K562 (cell line): ENCODE data around the gene NALCN. TPM values are rescaled to one million over a fixed set of nuclear protein-coding genes. Genes with fewer than 3 reads are reported as not detected.

ENCODE experiments used
- ATAC-seq: fragments of 200-7000 bp; cut with Tn5 transposase; 3 replicates; pipeline ENCODE4 v1.9.1; 2020; ENCODE audit warnings: moderate library complexity
- BruUV-seq: library from RNA; stranded (reverse); fragments of 400-500 nt; replicated peaks from 2 replicates; lab custom pipeline; 2021; lab: Mats Ljungman, UMichigan
- CTCF ChIA-PET: fragments of 300-600 bp; formaldehyde crosslinking; extraction: SDS; loops from one replicate; lab custom pipeline; 2021; ENCODE audit warnings: low intra/inter-chr PET ratio; lab: Yijun Ruan, JAX
- POLR2A ChIA-PET: fragments of 300-600, 350-650 bp; sonication (Branson Sonifier 250); formaldehyde crosslinking; extraction: SDS; loops from one replicate; lab custom pipeline; 2021; ENCODE audit warnings: antibody characterized with exemption, inconsistent platforms; lab: Yijun Ruan, JAX
- DNase-seq, 4 experiments: peaks; one replicate each; pipeline versions ENCODE4 v3.0.0 to v3.0.0-alpha.2; 2011 to 2018; ENCODE audit warnings: low spot score in 3 of 4, mixed read lengths in 3 of 4; ENCODE audit errors: extremely low read depth in 1 of 4
- FAIRE-seq: peaks from 2 replicates; lab custom pipeline; 2011; peaks lifted over from hg19 to GRCh38; lab: Jason Lieb, UNC
- H2AFZ ChIP-seq: 2 replicates; pipeline ENCODE4 v1.6.0; 2011; ENCODE audit warnings: low read depth, low read length, control low read depth, inconsistent platforms
- H3K27ac ChIP-seq: fragments of 200-600 bp; 3 replicates; pipeline ENCODE4 v1.8.0; 2011; ENCODE audit warnings: low read depth, mild to moderate bottlenecking, control low read depth, inconsistent platforms, low read length, moderate library complexity, mixed read lengths; ENCODE audit errors: extremely low read depth
- H3K27me3 ChIP-seq, 2 experiments: fragments of 300-600 bp in 1 of 2; 2 replicates in 1 of 2; 3 replicates in 1 of 2; pipeline versions ENCODE4 v1.6.0 to v1.8.0; 2011; ENCODE audit warnings: inconsistent platforms in 2 of 2, low read length in 2 of 2, mild to moderate bottlenecking in 1 of 2, mixed read lengths in 1 of 2, moderate library complexity in 1 of 2; ENCODE audit not compliant: control insufficient read depth in 2 of 2, insufficient read depth in 2 of 2
- H3K36me3 ChIP-seq: fragments of 300-600 bp; 3 replicates; pipeline ENCODE4 v1.8.0; 2011; ENCODE audit warnings: mild to moderate bottlenecking, low read length, inconsistent platforms; ENCODE audit not compliant: control insufficient read depth, insufficient read depth
- H3K4me1 ChIP-seq, 2 experiments: fragments of 200-600 bp in 1 of 2; replicated peaks in 1 of 2; 2 replicates in 1 of 2; 3 replicates in 1 of 2; pipeline versions ENCODE4 v1.5.1 to v1.8.0; 2011; ENCODE audit warnings: inconsistent platforms in 2 of 2, low read length in 2 of 2, mild to moderate bottlenecking in 1 of 2, mixed read lengths in 1 of 2, moderate library complexity in 1 of 2; ENCODE audit not compliant: control insufficient read depth in 2 of 2, insufficient read depth in 2 of 2
- H3K4me2 ChIP-seq: 2 replicates; pipeline ENCODE4 v1.6.1; 2011; ENCODE audit warnings: low read length, control low read depth, inconsistent platforms, mixed read lengths; ENCODE audit not compliant: insufficient read depth
- H3K4me3 ChIP-seq: fragments of 200-600 bp; sonication (generic), shearing (Covaris generic); 2 replicates; pipeline ENCODE4 v1.5.1; 2016; ENCODE audit warnings: control low read depth, inconsistent platforms
- H3K79me2 ChIP-seq: fragments of 200-600 bp; 3 replicates; pipeline ENCODE4 v1.8.0; 2011; ENCODE audit warnings: low read length, inconsistent platforms; ENCODE audit not compliant: control insufficient read depth, insufficient read depth
- H3K9ac ChIP-seq, 2 experiments: 2 replicates each; pipeline versions ENCODE4 v1.6.0 to v1.6.1; 2011; ENCODE audit warnings: low read depth in 2 of 2, low read length in 2 of 2, control low read depth in 1 of 2, inconsistent platforms in 1 of 2, mild to moderate bottlenecking in 1 of 2, mixed read lengths in 1 of 2; ENCODE audit not compliant: insufficient read depth in 1 of 2
- H3K9me1 ChIP-seq: one replicate; pipeline ENCODE4 v1.6.0; 2011; ENCODE audit warnings: inconsistent platforms, mild to moderate bottlenecking, low read length, moderate library complexity; ENCODE audit not compliant: control insufficient read depth, insufficient read depth
- H3K9me3 ChIP-seq: replicated peaks from 2 replicates; pipeline ENCODE4 v1.5.1; 2011; ENCODE audit warnings: low read depth, low read length, inconsistent platforms; ENCODE audit not compliant: control insufficient read depth, insufficient read depth
- H4K20me1 ChIP-seq: replicated peaks from 2 replicates; pipeline ENCODE4 v1.6.1; 2011; ENCODE audit warnings: low read length, inconsistent platforms, mixed read lengths; ENCODE audit not compliant: control insufficient read depth, insufficient read depth
- BDP1 ChIP-seq: IDR thresholded peaks from 3 replicates; pipeline ENCODE4 v1.6.1; 2011; ENCODE audit not compliant: insufficient read length, insufficient read depth
- WGBS: fragments of 100-300 bp; shearing (Covaris generic); methylation state at CpG from one replicate; pipeline ENCODE4 v1.1.6; 2016; ENCODE audit warnings: low coverage, mixed read lengths; ENCODE audit not compliant: insufficient coverage; ENCODE audit errors: missing lambda C conversion rate; 5-methylcytosine and 5-hydroxymethylcytosine counted together
- in situ Hi-C: fragments of 300-500 bp; cut with MboI; formaldehyde crosslinking; loops from 4 replicates; pipeline ENCODE4 v1.15.0; 2018; ENCODE audit warnings: inconsistent platforms, mixed read lengths
- intact Hi-C: fragments of 100-400 bp; cut with micrococcal nuclease; formaldehyde crosslinking; loops from 2 replicates; pipeline ENCODE4 v1.14.2; 2022
- polyA plus RNA-seq, 8 experiments: library from polyadenylated mRNA; depleted of rRNA in 4 of 8; stranded (reverse) in 5 of 8; unstranded in 3 of 8; fragments of >200 nt; fragmentation: Nextera tagmentation in 2 of 8; fragmentation: Illumina TruSeq in 1 of 8; extraction: Ambion mirVana in 2 of 8; extraction: Trizol in 1 of 8; gene quantifications; 2 replicates each; pipeline versions ENCODE4 v1.2.1 to v1.2.3, GENCODE V29; 2011 to 2014; ENCODE audit warnings: inconsistent platforms in 1 of 8, missing spikeins in 1 of 8
- total RNA-seq, 7 experiments: library from RNA; depleted of rRNA in 6 of 7; stranded (reverse); fragments of >200 nt in 6 of 7; fragmentation: Illumina TruSeq in 2 of 7; extraction: Trizol in 2 of 7; gene quantifications; 2 replicates each; pipeline versions ENCODE4 v1.2.1 to v1.2.3, GENCODE V29; 2011 to 2021; ENCODE audit warnings: low replicate concordance in 1 of 7
- TF ChIP-seq, protein P1 (sequence below), 3 experiments: IDR thresholded peaks in 2 of 3; conservative IDR thresholded peaks in 1 of 3; 2 replicates each; pipeline ENCODE4 v1.5.1; 2011 to 2012; ENCODE audit warnings: low read length in 3 of 3, mild to moderate bottlenecking in 3 of 3, control low read depth in 2 of 3, improper control_type of control experiment in 1 of 3, inconsistent platforms in 1 of 3, low read depth in 1 of 3, mixed read lengths in 1 of 3, moderate library complexity in 1 of 3; ENCODE audit not compliant: insufficient read depth in 2 of 3

NALCN gene
- total and polyA plus RNA-seq, 9 of the 15 experiments (the other 6 are each of a cell fraction or from before 2014, with no cell fraction given) = not detected

DNA sequence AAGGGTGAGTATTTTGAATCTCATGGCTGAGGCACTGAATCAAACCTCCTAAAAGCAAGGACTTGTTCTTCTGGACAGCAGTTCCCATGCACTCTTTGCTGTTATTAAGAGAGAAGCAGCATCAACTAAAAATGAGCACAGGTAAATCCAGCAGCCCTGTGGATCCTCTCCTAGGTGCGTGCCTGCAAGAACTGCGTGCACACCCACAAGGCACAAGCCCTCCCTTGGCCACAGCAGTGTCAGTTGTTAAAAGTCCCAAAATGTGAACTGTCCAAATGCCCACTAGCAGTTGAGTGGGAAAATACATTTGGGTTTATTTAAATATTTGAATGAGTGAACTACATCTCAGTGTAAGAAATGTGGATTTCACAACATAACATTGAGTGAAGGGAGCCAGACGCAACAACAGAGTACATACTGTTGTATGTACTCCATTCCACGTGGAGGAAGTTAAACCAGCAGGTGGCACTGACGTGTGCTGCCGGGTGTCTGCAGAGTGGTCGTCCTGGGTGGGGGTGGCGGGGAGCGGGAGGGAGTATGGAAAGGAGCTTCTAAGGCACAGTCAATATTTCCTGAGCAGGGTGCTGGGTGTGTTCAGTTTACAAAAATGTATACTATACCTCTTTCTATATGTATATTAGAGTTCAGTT, 266.4 kb downstream of the NALCN start:
- Histone ChIP-seq H4K20me1 (no peaks in the 10 kb centered on the region), H3K4me3 (no peak overlapping the region), H3K9ac (no peak overlapping the region), H3K27ac (no peak overlapping the region), H2AFZ (no peak overlapping the region), H3K36me3 (no peaks in the 10 kb centered on the region), H3K79me2 (no peaks in the 10 kb centered on the region), H3K9me1 (no peaks in the 10 kb centered on the region), H3K27me3 (no peaks in the 10 kb centered on the region), H3K4me2 (no peak overlapping the region), H3K9me3 (no peaks in the 10 kb centered on the region), H3K4me1 (no peaks in the 10 kb centered on the region)
- intact Hi-C loops = loop anchor here (5.0 kb wide), 3 partner anchors 1407 to 1572 kb away; no protein-coding TSS in a partner anchor
- 2% methylated on average over 6 of the region's 9 CpGs for WGBS
- 0 out of 3 replicates have a peak, but pooled peaks have one; percentile 53 for ATAC-seq
- no peak for FAIRE-seq
- in situ Hi-C loops = loop anchor here (25.0 kb wide), 1 partner anchor 1412 kb away; no protein-coding TSS in a partner anchor
- POLR2A ChIA-PET = no interaction called here
- BruUV-seq = no TSS peak
- DNase-seq = peak in 1 of 4 experiments; percentile 2
- TF ChIP-seq, protein P1, sequence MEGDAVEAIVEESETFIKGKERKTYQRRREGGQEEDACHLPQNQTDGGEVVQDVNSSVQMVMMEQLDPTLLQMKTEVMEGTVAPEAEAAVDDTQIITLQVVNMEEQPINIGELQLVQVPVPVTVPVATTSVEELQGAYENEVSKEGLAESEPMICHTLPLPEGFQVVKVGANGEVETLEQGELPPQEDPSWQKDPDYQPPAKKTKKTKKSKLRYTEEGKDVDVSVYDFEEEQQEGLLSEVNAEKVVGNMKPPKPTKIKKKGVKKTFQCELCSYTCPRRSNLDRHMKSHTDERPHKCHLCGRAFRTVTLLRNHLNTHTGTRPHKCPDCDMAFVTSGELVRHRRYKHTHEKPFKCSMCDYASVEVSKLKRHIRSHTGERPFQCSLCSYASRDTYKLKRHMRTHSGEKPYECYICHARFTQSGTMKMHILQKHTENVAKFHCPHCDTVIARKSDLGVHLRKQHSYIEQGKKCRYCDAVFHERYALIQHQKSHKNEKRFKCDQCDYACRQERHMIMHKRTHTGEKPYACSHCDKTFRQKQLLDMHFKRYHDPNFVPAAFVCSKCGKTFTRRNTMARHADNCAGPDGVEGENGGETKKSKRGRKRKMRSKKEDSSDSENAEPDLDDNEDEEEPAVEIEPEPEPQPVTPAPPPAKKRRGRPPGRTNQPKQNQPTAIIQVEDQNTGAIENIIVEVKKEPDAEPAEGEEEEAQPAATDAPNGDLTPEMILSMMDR (IDR thresholded peaks at IDR 0.05 in 2 of 3, conservative IDR thresholded peaks at IDR 0.05 in 1 of 3; ENCODE audit: insufficient read depth in 2 of 3, low read depth in 1 of 3, low read length in 3 of 3) = 0 out of 6 replicates have a peak, but pooled peaks of 1 of the 3 experiments have one; percentile 9
- no peak for TF ChIP-seq BDP1
- CTCF ChIA-PET = no interaction called here
